Kidney glomerular epithelial cell (primary cell): ENCODE measurements around the gene METTL6.
A peak's percentile ranks its signal among the peaks of the same experiment; 100 is the strongest.
"Not testable (repeated sequence)": the region's sequence is repeated elsewhere in the genome, so short reads cannot be mapped to it uniquely, and the experiment has no call there.

Experiments
- DNase-seq: peaks from one replicate; lab custom pipeline; 2025; lab: John Stamatoyannopoulos, UW

The METTL6 gene, protein sequence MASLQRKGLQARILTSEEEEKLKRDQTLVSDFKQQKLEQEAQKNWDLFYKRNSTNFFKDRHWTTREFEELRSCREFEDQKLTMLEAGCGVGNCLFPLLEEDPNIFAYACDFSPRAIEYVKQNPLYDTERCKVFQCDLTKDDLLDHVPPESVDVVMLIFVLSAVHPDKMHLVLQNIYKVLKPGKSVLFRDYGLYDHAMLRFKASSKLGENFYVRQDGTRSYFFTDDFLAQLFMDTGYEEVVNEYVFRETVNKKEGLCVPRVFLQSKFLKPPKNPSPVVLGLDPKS

DNA sequence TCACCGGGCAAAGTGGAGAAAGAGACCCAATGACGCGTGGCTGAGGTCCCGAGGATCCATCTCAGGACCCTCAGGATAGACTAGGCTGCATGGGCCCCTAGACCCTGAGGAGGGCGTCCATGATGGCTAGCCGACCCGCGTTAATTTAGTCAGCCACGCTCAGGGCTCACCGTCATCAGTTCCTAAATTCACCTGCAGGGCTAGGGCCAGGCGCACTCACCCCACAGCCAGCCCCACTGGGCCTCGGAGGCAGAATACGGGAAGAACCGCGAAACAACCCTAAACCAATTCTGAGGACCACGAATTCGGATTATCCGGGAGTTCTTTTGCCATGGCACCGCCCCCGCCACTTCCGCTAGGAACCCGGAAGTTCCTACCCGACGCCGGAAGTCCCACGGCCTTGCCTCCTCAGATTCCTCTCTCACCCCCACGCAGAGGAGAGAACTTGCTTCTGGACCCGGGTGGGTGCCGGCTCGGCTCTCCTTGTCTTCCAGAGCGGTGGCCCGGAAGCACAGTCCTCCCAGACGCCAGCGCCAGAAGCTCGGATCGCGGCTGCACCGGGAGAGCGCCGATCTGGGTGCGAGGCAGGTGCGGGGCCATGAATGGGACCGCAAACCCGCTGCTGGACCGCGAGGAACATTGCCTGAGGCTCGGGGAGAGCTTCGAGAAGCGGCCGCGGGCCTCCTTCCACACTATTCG lies at the start of gene METTL6, which contains the start of gene EAF1:
Gene METTL6 (minus strand): TSS at position 363 of the 699 bp plus-strand sequence. CDS start 1,033 bp downstream, outside the sequence.
Gene EAF1 (plus strand): TSS at position 417 of the 699 bp plus-strand sequence. CDS start 182 bp downstream, at position 599.
- peak; percentile 78 for DNase-seq

DNA sequence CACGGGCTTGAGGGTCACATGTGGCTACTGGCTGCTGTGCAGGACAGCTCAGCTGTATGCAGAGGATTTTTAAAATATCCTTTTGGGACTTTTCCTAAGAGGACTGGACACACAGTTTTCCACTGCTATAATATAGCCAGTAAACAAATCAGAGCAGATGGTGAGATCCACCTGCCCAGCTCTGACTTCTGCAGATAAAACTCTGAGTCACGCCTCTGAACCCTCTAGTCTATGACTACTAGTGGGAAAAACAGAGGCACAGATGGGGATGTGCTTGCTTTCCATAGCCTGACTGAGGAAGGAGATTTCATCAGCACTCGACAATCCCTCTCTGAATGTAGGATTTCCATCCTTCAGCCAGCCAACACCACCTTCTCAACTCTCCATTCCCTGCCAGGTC lies 49.0 kb upstream of the METTL6 start:
- DNase-seq, result no peak

DNA sequence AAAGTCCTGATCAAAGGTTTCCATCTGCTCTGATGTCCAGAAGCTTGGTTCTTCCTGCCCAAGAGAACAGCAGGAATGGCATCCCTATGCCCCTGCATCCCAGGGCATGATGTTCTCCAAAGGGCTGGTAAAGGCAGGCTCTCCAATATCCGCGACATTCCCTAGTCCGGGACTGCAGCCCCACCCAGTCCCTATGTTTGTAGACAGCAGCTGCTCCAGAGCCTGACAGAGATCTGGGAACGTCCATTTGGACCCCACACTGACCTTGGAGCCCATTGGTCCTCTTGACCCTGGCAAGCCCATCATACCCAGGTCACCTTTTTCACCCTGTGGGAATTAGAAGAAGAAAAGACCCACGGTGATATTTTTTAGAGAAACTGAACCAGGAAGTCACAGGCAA lies 47.8 kb upstream of the METTL6 start:
- DNase-seq, result no peak

DNA sequence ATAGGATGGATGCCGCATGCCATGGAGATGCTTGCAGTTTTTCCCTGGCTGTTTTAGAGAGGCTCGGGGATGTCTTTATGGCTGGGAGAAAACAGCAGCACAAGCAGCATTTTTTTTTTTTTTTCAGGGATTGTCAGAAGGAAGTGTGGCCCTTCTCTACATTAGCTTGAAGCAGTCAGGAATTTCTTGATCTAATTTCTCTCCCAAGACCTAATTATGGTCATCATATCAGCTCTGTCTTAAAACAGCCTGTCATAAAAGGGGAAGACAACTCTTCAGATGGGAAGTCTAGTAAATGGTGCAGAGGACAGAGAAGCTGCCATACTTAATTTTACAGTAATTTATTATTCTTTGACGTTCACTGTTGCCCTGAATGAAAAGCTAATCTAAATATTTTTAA lies 44.5 kb upstream of the METTL6 start:
- DNase-seq, result no peak

DNA sequence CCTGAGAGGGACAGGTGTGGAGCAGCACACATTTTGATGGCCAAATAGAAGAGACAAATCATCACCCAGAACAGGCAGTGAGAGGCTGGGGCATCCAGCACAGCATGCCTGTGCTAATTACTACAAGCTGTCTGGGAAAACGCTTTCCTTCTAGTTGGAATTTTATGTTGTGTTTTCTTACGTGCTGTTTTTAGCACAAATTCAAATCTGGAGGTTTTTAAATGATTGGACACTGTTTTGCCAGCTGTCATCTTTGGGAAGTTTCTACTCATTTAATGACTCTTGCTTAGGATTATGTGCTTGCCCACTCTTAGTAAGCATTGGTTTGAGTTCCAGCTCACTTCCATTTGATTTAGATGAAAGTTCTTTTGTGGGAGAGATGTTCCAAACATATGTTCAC lies 43.5 kb upstream of the METTL6 start:
- DNase-seq, result no peak

DNA sequence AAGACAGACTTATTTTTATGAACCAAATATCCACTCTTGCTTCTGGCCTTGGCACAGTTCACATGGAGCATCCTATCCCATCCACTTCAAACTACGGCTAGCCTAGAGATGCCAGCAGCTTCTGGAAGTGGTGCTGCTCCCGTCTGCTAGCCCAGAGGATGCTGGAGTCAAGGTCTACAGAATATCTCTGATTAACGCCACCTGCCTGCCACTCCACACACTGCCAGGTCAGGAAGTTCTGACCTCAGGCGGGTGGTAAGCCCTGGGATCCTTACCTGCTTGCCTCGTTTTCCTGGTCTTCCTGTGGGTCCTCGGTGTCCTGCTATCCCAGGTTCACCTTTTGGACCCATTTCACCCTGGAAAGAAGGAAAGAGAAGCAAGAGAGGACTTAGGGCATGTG lies 42.9 kb upstream of the METTL6 start:
- DNase-seq, result no peak

DNA sequence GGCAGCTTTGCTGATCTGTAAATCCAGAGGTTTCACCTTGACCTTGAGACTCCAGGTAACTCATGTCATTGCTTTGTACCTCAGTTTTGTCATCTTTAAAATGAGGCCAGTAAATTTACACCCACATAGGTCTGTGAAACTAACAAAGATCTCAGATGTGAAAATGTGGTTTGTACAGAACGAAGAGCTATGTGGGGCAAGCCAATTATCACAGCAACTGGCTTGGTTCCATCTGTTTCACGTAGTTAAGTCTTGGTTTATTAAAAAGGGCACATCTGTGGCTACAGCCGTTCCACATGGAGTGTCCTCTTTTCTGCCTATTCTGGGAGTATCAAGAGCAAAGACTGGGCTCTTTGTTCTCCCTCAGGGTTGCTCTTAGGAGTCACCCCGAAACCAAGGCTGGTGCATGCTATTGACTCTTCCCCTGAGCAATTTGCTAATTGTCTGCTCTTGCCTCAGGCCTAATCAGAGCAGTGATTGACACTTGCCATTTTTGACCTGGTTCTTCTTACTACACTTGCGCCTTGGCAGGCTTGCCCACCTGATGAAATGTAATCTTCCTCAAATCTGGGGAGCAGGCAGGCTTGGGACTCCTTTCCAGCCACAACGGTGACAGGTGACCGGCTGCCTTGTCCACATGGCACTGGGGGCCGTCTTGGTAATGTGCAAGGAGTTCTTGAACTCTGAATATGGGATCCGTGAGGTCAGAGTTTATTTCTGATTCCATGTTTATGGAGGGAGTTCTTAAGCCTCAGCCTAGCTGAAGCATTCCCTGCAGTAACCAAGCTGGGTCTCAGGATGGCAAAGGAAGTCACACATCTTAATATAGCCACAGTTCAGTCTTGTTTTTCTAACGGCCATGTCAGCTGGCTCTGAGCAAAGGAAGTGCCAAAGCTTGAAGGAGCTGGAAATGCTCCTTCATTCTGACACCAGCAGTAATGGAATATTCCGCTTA lies 40.2 kb upstream of the METTL6 start:
- no peak for DNase-seq

DNA sequence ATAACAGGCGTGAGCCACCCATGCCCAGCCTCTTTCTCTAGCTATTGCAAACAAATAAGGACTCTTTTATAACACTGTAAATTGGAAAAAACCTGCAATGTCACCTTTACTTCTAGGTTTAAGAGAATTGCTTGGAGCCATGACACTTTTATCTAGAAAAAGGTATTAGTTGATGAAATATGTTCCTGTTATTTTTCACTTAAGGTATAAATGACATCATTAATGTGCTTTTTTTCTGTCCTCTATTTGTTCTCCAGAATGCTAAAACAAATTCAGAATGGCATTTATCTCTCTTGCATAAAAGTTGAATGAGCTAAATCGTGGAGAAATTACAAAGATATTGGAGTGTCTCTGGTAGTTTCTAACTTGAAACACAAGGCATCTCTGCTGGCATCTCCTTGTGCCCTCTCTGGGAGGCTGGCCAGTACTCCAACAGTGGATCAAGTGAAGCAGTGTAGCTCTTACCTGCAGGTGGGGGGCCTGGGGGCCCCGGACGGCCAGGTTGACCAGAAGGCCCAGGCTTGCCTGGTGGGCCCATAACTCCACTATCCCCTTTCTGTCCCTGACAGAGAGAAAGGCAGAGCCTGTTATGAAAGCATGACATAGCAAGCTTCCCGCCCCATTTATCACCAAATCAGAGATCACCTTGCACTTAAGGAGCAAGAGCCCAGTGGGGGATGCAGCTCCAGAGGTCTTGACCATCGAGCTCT lies 38.7 kb upstream of the METTL6 start:
- no peak for DNase-seq

DNA sequence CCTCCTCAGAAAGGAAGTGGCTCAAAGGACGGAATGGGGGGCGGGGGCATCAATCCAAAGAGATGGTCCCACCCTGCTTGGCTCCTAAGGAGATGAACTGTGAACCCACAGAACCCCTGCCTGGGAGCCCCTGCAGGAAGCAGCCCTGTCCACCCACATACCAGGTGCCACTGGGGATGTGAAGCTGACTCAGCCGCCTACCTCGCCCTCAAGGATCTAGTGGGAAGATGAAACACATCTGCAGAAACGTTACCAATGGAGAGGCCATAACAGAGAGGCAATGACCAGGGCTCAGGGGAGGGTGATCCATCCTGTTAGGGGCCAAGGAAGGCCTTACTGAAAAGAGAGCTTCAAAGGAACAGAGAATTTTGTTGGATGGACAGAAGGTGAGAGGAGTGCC lies 35.1 kb upstream of the METTL6 start:
- DNase-seq, result no peak

DNA sequence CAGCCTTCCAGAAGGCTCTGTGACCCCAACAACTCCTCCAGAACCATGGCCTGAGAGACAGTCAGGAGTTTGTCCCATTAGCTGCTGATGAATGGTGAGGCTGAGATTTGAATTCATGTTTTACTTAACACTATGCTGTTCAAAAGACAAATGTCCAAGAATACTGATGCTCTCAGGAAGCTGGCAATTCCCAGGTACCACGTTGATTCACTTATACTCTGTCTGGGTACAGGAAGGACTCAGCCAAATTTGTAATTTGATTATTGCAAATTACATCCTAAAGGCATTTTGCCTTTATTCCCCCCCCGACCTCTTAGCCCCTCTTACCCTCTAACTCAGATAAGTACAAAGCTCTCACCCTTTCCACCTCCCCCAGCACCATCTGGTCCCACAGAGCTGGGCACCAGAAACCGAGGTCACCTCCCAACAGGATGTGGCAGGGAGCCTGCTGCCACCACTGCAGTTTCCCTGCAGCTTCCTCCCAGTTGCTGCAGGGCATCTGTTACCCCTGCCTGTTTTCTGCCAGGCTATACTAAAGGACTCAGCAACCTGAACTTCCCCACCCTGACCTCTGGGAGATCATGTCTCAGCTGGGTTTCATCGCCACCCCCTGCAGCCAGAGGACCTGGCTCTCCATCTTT lies 33.7 kb upstream of the METTL6 start:
- no peak for DNase-seq

DNA sequence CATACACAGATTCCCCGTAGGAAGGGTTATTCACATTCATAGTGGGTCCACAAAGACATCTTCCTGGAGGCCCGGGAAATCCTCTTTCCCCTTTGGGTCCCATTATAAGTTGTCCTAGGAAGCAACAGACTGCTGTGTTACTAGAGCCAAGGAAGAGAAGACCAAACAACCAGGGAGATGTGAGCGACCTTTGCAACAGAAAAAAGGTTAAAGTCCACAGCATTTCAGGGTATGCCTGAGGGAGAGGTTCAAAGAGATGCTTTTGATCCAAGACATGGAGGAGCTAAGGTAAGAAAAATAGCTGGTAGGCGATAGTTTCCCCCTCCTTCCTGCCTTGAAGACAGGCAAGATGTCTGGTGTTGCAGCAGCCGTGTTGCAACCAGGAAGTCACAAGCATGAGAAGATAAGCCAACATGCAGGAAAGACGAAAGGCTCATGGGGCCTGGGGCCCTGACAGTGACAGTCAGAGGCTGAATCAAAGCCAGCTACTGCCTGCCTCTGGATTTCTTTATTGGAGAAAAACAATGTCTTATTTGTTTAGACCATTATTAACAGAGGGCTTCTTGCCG lies 31.0 kb upstream of the METTL6 start:
- DNase-seq, result no peak

DNA sequence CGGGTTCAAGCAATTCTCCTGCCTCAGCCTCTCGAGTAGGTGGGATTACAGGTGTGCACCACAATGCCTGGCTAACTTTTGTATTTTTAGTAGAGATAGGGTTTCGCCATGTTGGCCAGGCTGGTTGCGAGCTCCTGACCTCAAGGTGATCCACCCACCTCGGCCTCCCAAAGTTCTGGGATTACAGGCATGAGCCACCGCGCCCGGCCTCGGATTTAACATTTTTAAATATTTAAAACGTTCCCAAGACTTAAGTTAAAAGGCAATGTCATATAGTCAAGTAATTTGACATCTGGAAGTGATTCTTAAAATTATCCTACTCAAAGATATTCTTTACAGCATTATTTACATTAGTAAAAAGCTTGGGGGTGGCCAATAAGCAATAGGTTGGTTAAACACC lies 29.6 kb upstream of the METTL6 start:
- not testable (repeated sequence) for DNase-seq

DNA sequence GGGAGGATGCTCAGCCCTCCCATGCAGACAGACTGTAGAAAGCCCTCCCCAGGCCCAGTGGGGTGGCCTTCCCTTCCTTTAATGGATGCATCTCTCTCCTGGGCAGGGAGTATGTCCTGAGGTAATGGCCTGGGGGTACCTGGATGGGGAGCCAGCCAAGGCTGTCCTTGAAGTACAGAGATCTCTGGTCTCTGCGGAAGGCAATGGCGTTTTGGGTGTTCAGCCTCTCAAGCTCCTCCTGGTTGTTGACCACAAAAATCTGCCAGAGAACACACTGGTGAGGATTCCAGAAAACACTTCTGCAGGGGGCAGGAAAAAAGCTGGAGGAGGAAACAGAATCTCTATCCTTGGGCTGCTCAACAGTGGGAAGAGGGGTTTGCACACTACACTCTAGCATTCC lies 29.0 kb upstream of the METTL6 start:
- DNase-seq, result no peak

DNA sequence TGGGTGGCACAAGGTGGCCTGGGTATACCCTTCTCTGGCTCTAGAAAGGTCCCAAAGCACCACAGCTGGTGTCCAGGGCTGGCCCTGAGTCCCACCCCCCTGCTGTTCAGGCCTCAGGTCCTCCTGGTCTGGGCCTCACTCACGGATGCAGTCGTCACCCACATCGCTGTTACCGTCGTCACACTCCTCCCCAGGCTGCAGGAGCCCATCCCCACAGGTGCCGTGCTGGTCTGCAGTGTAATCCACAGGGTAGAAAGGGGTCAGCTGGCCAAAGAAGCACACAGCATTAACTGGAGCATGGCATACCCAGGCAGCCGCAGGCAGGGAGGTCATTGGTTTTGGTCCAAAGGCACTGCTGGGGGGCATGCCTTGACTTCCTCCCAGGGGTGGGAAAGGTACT lies 28.4 kb upstream of the METTL6 start:
- no peak for DNase-seq

DNA sequence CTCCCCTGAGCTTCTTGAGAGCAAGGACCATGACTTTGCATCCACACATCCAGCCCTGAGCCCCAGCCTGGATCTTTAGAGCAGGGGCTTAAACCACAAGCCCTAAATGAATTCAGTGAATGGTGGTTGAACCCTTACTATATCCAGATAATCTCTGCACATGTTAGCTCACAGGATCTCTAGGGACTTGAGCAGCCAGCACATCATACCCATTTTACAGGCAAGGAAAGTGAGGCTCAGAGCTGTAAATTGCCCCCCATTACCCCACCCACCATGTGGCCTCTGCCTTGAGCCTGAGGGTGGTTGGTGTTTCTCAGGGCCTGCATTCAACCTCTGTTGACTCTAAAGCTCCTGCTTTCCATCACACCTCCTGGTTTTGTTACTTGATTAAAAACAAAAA lies 27.6 kb upstream of the METTL6 start:
- DNase-seq, result no peak

DNA sequence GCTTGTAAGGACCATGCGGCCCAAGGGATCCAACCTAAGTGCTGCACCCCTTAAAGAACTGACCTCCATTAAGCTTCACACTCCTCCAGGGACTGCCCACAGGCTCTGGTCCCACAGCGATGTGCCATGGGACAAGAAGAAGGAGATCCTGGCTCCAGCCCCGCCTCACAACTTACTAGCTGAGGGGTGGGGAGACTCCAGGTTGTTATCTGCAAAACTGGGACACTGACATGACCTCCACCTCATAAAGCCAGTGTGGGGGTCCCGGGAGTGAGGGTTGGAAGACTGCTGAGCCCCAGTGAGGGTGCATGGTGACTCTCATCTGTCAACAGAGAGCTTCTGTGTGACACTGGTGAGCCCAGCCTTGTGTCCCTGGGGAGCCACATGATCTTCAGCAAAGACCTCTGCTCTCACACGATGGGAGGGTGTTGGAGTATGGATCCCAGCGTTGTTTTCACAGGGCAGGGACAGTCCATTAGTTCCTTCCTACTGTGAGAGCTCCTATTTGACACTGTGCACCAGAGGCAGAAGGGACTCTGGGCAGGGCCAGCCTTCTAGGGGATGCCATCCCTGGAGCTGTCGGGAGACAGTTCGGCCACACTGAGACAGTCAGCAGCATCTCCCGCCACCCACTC lies 26.8 kb upstream of the METTL6 start:
- no peak for DNase-seq

DNA sequence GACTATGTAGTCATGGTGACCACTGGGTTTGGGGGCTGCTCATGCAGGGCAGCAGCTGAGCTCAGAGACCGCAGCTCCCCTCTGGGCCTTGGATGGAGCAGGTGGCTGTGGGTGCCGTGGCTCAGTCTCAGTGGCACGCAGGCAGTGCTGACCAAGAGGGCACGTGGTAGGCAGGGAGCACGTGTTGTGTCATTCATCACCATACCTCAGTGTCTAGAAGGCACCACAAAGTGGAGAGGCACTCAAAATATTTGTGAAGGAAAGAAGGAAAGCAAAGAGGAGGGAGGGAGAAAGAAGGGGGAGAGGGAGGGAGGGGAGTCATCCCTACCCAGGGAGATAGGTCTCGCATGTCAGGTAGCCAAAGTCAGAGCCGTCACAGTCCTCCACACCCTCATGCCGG lies 26.2 kb upstream of the METTL6 start:
- DNase-seq, result no peak

DNA sequence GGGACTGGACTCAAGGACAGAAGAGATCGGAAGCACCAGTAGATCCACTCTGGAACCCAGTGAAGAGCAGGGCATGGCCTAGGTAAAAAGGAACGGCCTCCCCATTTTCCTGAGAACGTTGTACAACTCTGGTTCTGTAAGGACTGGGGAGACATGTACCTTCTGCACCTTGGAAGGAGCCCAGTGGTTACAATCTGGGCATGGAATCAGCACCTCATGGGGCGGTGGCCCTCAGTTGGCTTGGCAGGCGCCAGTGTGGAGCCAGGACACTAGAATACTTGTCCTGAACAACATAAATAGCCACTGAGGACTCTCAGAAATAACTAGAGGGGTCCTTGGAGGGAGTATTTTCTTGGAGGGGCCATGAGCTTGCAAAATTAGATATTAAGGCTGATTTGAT lies 25.6 kb upstream of the METTL6 start:
- DNase-seq, result no peak

DNA sequence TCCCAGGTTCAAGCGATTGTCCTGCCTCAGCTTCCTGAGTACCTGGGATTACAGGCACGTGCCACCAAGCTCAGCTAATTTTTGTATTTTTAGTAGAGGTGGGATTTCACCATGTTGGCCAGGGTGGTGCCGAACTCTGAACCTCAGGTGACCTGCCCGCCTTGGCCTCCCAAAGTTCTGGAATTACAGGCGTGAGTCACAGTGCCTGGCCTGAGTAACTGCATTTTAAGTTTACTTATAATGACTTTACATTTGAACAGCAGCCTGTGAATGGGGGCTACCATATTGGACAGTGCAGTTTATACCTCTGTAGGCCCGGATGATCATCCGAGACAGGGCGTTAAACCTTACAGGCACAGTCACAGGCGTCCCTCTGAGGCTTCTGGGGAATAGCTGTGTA lies 24.8 kb upstream of the METTL6 start:
- DNase-seq, result no peak
